SHP77 (cell line): ENCODE results near the gene RAB4A.

Experiments used
- DNase-seq, 2 experiments: peaks; one replicate each; lab custom pipeline; 2025; lab: John Stamatoyannopoulos, UW

Gene RAB4A

DNA sequence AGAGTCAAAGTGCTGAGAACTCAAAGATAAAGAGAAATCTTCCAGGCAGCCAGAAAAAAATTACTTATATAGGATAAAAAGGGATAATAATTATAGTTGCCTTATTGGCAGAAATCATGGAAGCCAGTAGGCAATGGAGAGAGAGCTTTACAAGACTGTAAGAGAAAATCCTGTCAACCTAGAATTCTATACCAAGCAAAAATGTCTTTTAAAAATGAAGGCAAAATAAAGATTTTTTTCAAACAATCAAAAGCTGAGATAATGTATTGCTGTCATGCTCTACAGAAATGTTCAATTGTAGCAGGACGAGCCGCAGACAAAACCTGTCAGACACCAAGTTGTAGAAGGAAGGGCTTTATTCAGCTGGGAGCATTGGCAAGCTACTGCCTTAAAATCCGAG lies 26.8 kb upstream of the RAB4A start:
- no peak for DNase-seq

DNA sequence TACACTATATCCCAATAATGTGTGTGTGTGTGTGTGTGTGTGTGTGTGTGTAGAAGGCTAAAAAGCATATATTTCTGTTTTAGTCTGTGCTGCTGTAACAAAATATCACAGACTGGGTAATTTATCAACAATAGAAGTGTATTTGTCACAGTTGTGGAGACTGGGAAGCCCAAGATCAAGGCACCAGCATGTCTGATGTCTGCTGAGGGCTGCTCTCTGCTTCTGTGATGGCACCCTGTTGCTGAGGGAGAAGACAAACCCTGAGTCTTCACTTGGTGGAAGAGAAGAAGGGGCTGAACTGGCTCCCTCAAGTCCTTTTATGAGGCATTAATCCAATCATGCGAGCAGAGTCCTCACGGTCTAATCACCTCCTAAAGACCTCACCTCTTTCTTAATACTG lies 23.0 kb upstream of the RAB4A start:
- DNase-seq: no peak

DNA sequence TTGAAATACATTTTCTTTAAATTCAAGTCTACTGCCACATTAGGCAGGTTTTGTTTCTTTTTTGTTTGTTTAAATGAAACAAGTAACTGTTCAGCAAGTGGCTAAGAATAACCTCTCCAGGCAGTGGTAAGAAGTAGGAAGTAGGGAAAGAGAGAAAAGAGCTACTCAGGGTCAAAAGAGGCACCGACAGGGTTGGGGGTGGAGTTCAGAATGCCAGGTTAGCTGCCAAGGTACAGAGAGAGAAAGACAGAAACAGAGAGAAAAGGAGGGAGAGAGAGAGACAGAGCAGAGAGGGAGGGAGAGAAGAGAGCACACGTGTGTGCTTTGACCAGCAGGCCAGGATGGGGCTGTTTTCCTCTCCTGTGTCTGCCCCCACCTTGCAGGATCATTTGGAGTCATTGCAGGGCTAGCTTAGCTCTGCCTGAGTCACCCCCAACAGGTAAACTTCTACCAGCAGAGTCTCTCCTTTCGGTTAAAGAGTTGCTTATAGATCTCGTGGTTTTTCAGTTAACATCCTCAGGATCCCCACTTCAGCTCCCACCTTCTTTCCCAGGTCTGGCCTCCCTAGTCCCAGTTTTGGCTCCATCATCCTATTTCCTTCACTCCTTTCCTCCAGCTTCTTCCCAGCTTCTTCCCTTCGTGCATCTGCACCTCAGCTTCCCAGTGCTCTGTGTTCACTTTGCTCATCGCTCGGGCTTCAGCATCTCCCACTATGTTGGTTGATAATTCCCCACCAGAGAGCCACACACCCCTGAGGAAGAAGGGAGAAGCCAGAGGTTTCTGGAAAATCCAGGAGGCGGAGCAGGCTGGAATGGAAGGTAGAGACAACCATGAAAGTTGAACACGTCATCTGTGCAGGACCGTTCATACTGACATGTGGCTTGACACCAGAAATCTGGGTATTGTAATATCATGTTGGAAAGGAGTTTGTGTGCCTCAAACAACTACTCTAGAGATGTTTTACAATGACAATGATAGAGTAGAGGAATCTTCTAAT lies 21.8 kb upstream of the RAB4A start:
- no peak for DNase-seq

DNA sequence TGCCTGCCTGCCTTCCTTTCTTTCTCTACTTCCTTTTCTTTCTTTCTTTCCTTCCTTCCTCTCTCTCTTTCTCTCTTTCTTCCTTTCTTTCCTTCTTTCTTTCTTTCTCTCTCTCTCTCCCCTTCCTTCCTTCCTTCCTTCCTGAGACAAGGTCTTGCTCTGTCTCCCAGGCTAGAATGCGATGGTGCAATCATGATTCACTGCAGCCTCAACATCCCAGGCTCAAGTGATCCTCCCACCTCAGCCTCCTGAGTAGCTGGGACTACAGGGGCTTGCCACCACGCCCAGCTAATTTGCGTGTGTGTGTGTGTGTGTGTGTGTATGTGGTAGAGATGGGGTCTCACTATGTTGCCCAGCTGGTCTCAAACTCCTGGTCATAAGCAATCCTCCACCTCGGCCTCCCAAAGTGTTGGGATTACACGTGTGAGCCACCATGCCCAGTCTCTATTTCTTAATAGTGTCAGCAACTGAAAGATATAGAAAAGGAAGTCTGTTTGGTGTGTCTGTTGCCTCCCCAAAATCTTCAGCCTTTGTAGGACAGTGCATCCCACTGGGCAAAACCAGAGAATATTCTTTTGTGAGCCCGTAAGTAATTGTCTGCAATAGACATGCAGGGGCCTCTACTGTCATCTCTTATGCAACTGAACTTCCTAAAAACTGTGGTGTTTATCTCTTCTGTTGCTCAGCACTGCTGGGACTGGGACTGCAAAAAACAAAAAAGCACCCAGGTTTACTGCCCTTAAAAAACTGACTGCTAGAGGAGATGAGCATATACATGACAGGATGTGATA lies 20.9 kb upstream of the RAB4A start:
- DNase-seq: no peak

DNA sequence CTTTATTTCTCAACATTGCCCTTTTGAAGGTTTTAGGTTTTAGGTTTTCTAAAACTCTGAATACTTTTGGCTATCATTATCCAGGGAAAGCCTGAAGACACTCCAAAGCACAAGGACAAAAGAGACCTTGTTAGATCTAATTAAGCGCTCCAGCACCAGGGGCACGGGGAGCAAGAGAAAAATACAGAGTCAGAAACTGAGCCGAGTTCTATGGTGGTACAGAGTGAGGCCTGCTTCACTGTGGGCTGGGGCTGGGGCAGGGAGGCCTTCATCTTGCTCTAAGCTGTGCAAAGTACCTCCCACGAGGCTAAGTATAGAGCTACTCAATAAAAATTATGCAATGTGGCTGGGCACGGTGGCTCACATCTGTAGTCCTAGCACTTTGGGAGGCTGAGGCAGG lies 19.7 kb upstream of the RAB4A start:
- no peak for DNase-seq

DNA sequence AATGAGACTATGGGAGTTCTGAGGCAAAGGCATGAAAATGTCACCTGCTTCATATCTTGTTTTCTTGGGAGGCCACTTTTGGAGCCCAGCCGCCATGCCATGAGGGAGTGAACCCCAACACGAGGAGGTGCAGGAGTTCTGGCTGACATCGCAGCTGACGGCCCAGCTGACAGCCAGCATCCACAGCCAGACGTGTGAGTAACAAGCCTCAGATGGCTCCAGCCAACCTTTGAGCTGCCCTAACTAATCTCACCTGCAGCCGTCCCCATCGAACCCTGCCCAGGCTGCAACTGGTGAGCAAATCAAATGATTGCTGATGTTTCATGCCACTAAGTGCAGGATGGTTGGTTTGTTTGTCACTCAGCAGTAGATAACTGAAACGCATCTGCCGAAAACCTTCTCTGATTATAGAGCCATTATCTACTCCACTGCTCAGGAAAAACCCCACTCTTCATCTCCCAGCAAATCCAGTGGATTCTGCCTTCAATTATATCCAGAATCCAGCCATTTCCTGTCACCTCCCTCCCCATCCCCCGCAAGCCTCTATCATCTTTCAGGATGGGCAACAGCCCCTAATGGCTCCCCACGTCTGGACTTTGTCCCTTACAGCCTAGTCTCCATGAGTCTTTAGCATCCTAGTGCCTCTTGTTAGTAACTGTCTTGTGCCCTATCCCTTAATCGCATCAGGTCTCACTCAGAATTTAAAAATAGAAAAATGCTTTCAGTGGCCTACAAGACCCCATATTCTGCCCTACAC lies 18.5 kb upstream of the RAB4A start:
- no peak for DNase-seq

DNA sequence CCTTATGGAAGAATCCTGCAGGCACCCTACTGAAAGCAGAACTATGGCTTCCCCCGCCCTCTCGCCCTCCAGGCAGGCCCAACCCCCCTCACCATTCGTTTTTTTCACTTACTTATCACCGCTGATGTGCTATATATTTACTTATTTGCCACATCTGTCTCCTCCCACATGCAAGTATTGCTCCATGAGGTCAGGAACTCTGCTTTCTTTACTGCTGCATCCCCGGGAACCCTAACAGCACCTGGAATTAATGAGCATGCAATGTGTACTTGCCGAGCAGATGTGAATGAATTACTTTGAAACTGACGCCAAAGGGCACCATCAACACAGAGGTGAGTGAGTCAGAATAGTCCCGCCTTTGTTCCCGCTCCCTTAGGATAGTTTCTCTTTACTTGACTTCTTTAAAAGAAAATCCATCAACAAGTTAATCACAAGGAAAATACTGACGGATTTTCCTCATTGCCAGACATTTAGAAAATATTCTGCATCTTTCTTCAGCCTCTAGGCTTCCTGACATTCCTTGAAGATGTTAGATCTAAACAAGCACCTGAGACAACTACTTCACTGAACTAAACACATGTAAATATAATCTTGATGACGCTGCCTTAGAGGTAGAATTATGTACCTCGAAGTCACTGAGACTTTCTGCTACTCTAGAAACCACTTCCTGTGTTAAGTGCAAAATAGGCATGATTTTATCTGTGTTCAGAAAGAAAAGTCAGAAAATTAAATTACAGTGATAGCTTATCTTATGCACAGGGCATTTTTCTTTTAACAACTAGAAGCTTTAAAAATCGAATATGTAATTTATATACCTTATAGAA lies 17.5 kb upstream of the RAB4A start:
- DNase-seq: peak; percentile 46 to 72

DNA sequence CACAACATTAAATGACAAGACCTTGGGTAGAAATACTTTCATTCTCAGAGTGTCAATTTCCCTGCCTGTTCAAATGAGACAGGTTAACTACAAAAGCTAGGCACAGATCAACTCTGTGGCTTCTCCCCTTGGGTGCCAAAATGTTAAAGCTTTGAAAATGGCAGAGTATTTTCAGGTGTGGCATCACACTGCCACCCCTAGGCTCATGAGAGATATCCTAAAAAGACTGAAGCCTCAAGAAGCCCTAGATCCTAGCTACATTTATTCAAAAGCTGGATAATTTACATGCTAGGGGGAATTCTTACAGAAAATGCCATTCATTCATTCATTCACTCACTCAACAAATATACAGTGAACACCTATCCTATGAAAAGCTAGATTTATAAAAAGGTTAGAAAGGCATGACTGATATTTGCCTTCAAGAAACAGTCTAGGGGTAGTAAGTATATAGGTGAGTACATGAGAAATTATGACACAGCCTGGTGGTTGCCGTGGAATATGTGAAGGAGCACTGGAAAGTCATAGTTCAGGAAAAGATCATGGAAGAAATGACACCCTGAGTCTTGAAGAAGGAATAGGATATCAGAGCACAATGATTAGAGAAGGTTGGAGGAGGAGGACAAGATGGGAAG lies 15.9 kb upstream of the RAB4A start:
- peak; percentile 34 to 36 for DNase-seq

DNA sequence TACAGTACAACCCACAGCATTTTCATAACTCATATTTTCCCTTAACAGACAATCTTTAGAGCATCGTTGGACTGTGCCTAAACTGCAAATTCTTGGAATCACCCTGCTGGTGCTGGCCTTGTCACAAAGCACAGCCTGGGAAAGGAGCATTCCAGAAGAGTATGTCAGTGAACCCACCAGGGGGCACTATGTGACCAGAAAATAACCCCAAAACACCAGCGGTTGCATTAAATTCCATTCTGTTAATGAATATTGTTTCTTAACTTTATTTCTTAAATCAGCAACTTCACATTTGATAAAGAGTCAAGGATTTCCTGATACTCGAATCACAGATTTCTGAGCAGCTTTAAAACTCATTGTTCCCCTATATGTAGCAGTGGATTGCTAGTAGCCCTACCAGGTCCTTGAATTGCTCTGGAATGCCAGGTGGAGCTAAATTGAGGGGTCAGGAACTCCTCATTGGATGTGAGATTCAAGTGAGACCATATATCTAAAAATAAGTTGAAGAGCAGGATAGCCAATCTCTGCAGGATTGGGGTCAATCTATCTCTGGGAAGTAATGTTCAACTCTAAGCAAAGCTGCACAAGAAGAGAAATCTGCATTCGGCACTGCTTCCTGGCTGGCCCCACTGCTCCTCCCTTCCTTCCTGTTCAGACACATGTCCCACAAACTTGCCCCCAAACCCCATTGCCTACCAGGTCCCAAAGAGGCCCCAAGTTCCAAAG lies 12.7 kb upstream of the RAB4A start:
- DNase-seq: peak; percentile 26 to 69

DNA sequence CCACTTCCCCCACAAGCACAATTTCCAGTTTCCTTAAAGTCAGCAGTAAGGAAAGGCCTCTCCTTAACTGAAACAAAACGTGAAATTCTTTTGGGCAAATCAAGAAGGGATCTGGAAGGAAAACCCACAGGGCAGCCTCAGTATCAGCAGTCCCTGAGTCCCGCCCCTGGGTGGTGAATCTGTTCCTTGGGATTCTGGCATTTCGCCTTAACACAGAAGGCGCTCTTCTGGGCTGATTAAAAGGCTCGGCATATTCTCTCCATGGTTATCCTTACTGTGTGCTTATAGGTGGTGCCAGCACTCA lies 12.2 kb upstream of the RAB4A start:
- DNase-seq: no peak

DNA sequence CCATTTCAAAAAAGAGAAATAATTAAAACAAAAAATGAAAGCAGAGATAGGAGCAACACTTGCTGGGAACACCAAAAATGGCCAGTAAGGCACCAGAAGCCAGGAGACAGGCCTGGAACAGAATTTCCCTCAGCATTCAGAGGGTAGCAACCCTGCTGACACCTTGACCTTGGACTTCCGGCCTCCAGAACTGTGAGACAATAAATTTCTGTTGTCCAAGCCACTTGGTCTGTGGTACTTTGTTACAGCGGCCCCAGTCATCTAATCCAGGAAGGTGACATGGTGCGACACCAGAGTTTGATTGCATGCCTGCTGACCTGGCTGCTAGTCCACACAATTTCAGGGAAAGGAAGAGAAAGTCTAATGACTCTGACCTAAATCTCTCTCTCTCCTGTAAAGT lies 10.6 kb upstream of the RAB4A start:
- no peak for DNase-seq

DNA sequence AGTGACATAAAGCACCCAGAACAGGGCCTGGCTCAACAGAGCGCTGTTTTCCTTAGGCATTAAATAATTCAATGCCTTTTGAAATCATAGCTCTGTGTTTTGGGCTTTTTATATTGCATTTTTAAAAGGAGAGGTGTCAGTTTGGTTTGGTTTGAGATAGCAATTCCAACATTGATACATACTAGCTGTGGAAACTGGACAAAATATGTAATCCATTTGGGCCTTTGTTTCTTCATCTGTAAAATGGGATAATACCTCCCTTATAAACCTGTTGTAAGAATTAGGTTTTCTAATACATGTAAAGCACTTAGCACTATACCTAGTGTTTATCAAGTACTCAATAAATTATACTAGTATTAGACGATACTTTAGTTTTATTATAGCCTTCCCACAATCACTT lies 8.7 kb upstream of the RAB4A start:
- DNase-seq: no peak

DNA sequence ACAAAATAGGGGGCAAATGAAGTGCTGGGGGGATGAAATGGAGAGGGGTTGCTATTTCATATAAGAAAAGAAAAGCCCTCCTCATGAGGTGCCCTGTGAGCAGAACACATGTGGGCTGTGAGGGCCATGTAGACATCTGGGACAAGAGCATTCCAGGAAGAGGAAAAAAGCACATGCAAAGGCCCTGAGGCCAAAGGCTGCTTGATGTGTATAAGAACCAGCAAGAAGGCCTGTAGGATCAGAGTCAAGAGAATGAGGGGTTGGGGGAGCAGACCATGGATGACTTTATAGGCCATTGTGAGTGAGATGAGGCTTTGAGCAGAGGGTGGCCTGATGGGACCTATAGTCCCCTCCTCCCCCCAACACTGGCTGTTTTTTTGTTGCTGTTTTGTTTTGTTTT lies 7.7 kb upstream of the RAB4A start:
- no peak for DNase-seq

DNA sequence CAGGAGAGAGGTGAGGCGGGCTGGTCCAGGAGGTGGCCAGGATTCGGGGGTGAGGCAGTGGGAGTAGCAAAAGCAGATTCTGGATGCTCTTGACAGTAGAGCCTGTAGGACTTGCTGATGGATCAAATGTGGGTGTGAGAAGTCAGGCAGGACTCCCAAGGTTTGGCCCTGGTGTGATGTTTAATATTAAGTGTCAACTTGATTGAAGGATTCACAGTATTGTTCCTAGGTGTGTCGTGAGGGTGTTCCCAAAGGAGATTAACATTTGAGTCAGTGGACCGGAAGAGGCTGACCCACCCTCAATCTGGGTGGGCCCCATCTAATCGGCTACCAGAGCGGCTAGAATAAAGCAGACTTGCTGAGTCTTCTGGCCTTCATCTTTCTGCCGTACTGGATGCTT lies 6.8 kb upstream of the RAB4A start:
- no peak for DNase-seq

DNA sequence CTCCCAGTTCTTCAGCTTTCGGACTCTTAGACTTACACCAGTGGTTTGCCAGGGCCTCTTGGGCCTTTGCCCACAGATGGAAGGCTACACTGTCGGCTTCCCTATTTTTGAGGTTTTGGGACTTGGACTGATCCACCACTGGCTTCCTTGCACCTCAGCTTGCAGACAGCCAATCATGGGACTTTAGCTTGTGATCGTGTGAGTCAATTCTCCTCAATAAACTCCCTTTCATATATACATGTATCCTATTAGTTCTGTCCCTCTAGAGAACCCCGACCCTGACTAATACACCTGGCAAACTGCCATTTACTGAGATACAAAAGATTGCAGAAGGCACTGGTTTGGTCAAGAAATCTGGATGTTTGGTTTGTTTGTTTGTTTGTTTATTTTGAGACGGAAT lies 6.4 kb upstream of the RAB4A start:
- DNase-seq: no peak

DNA sequence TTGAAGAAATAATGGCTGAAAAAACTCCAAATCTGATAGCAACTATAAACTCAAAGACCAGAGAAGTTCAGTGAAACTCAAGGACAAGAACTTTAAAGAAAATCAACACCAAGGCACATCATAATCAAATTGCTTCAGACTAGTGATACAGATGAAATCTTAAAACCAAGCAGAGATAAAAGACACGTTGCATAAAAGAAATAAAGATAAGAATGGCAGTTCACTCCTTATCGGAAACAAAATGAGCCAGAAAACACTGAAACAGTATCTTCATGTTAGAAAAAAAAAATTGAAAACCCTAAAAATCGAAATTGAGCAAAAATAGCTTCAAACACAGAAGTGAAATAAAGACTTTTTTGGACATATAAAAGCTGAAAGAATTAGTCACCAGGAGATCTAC lies 4.6 kb upstream of the RAB4A start:
- no peak for DNase-seq

DNA sequence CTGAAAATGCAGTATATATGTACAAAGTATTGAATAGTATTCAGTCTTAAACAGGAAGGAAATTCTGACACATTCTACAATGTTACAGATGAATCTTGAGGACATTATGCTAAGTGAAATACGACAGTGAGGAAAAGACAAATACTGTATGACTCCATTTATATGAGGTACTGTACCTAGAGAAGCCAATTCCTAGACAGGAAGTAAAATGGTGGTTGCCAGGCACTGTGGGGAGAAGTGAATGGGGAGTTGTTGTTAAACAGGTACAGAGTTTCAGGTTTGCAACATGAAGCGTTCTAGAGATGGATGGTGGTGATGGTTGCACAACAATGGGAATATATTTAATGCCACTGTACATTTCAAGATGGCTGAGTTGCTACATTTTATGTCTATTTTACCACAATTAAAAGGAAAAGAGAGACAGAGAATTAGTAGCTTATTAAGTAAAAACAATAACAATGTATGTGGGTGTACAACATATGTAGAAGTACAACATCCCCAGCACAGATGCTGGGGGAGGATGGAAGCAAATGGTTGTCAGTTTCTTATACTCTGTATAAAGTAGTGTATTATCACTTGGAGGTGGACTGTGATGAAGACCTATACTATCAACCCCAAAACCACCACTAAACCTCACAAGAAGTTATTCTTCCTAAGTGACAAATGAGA lies 3.9 kb upstream of the RAB4A start:
- no peak for DNase-seq

DNA sequence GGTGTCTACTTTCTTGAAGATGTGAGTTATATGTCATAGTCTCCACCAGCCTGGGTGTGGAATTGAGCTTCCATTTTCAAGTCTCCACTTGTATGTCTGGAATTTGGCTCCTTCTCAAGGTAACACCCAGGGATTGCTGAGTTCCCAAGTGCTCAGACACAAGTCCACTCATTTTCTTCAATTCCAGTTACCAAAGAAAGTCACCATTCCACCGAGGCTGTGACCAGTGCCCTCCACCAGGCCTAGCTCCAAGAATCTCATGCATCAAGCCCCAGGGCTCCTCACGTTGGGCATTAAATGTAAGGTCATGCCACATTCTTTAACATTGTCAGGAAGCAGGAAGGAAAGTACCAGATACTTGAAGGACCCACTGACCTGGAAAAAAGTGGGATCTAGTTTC lies 2.4 kb upstream of the RAB4A start:
- no peak for DNase-seq

DNA sequence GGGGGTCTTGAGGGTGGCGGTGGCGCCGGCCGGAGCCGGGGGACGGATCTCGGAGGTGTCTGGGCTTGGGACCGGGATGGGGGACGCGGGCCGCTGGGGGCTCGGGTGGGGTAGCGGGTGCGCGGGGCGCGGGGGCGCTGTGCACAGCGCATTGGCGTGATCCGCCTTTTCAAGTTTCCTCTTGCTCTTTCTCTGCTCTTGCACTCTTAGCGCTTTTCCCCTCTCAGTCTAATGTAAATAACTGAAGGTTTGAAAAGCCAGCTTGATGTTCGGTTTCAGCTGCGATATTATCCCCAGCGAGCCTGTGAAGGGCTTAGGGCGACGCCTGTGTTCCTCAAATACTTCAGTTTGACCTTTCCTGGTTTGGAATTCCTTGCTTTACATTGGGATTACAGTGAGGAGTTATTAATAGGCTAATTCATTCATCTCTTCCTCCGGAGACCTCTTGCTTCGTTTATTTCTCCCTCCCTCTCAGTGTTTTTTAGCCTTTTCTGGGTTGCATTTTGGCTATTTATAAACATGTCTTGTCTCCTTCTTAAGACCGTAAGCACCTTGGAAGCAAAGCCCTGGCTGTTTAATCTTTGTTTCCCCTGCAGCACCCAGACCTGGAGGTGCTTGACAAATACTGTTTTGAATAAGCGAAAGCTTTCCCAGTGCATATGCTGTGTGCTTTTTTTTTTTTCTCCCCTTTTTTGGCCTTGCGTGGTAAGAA lies 693 bp downstream of the RAB4A start:
- no peak for DNase-seq
